CD14-positive monocyte (primary cell): ENCODE measurements around the gene GALNT10. TPM values are rescaled to one million over a fixed set of nuclear protein-coding genes. Genes with fewer than 3 reads are reported as not detected.

Source experiments
- DNase-seq, 3 donors: peaks; one replicate each; pipeline ENCODE4 v3.0.0-alpha.2; 2011 to 2022
- H2AFZ ChIP-seq: 2 replicates; pipeline ENCODE4 v1.6.0; 2012; ENCODE audit warnings: mild to moderate bottlenecking, low read depth, low read length, inconsistent platforms; ENCODE audit not compliant: insufficient read depth, poor library complexity, severe bottlenecking
- H3K27ac ChIP-seq, 2 donors: 1 replicate in 1 of 2; 2 replicates in 1 of 2; pipeline ENCODE4 v1.5.1; 2012 to 2013; ENCODE audit warnings: low read length in 2 of 2, control low read depth in 1 of 2, inconsistent platforms in 1 of 2, low read depth in 1 of 2, mild to moderate bottlenecking in 1 of 2
- H3K27me3 ChIP-seq, 2 donors: one replicate each; pipeline versions ENCODE4 v1.6.0 to v1.6.1; 2011 to 2013; ENCODE audit warnings: low read length in 2 of 2; ENCODE audit not compliant: control insufficient read depth in 2 of 2, insufficient read depth in 2 of 2
- H3K36me3 ChIP-seq, 2 donors: replicated peaks in 1 of 2; 1 replicate in 1 of 2; 2 replicates in 1 of 2; pipeline versions ENCODE4 v1.5.1 to v1.6.1; 2012 to 2013; ENCODE audit warnings: low read length in 2 of 2, control low read depth in 1 of 2, inconsistent platforms in 1 of 2, mild to moderate bottlenecking in 1 of 2; ENCODE audit not compliant: insufficient read depth in 2 of 2, control insufficient read depth in 1 of 2
- H3K4me1 ChIP-seq, 2 donors: 1 replicate in 1 of 2; 2 replicates in 1 of 2; pipeline versions ENCODE4 v1.5.1 to v1.6.1; 2012 to 2013; ENCODE audit warnings: low read length in 2 of 2, control low read depth in 1 of 2, inconsistent platforms in 1 of 2, mild to moderate bottlenecking in 1 of 2, moderate library complexity in 1 of 2; ENCODE audit not compliant: insufficient read depth in 2 of 2, control insufficient read depth in 1 of 2
- H3K4me2 ChIP-seq: replicated peaks from 2 replicates; pipeline ENCODE3; 2012; ENCODE audit warnings: low read length, moderate library complexity, mild to moderate bottlenecking; ENCODE audit not compliant: poor library complexity, severe bottlenecking; ENCODE audit errors: extremely low read depth
- H3K4me3 ChIP-seq, 3 experiments: fragments of 200-600 bp in 1 of 3; sonication (generic) in 1 of 3; replicated peaks in 1 of 3; 1 replicate in 2 of 3; 2 replicates in 1 of 3; pipeline ENCODE4 v1.5.1; 2011 to 2013; ENCODE audit warnings: low read length in 3 of 3, mild to moderate bottlenecking in 3 of 3, control low read depth in 2 of 3, low read depth in 2 of 3, inconsistent platforms in 1 of 3, moderate library complexity in 1 of 3
- H3K79me2 ChIP-seq: 2 replicates; pipeline ENCODE4 v1.6.0; 2012; ENCODE audit warnings: mild to moderate bottlenecking, control low read depth, inconsistent platforms, low read length, moderate library complexity; ENCODE audit not compliant: insufficient read depth
- H3K9ac ChIP-seq: 2 replicates; pipeline ENCODE4 v1.6.0; 2017; ENCODE audit warnings: low read length, mild to moderate bottlenecking; ENCODE audit not compliant: insufficient read depth, poor library complexity, severe bottlenecking
- H3K9me3 ChIP-seq, 2 donors: replicated peaks in 1 of 2; 1 replicate in 1 of 2; 2 replicates in 1 of 2; pipeline versions ENCODE4 v1.5.1 to v1.6.1; 2012 to 2013; ENCODE audit warnings: low read length in 2 of 2, control low read depth in 1 of 2; ENCODE audit not compliant: control insufficient read depth in 1 of 2, insufficient read depth in 1 of 2
- H4K20me1 ChIP-seq: 2 replicates; pipeline ENCODE4 v1.6.0; 2012; ENCODE audit warnings: mild to moderate bottlenecking, low read length, control low read depth, moderate library complexity; ENCODE audit not compliant: insufficient read depth
- H3K27ac Mint-ChIP-seq, 7 donors: one replicate each; pipeline ENCODE4 v1.8.0; 2020; ENCODE audit warnings: mild to moderate bottlenecking in 7 of 7, mixed read lengths in 7 of 7, moderate library complexity in 6 of 7, inconsistent platforms in 2 of 7
- H3K27me3 Mint-ChIP-seq, 3 donors: one replicate each; pipeline ENCODE4 v1.8.0; 2021 to 2022; ENCODE audit warnings: low read depth in 3 of 3, mild to moderate bottlenecking in 3 of 3, mixed read lengths in 3 of 3, moderate library complexity in 3 of 3, inconsistent platforms in 1 of 3
- H3K36me3 Mint-ChIP-seq, 2 donors: one replicate each; pipeline ENCODE4 v1.8.0; 2020; ENCODE audit warnings: mixed read lengths in 2 of 2, inconsistent platforms in 1 of 2, mild to moderate bottlenecking in 1 of 2
- H3K4me1 Mint-ChIP-seq: one replicate; pipeline ENCODE4 v1.8.0; 2020; ENCODE audit warnings: mild to moderate bottlenecking, mixed read lengths
- H3K4me3 Mint-ChIP-seq, 2 donors: one replicate each; pipeline ENCODE4 v1.8.0; 2020; ENCODE audit warnings: mild to moderate bottlenecking in 2 of 2, mixed read lengths in 2 of 2, moderate library complexity in 1 of 2
- H3K9me3 Mint-ChIP-seq, 7 donors: one replicate each; pipeline ENCODE4 v1.8.0; 2020 to 2022; ENCODE audit warnings: mixed read lengths in 7 of 7, mild to moderate bottlenecking in 6 of 7, moderate library complexity in 6 of 7, inconsistent platforms in 2 of 7
- CTCF ChIP-seq: fragments of 200-600 bp; IDR thresholded peaks from one replicate; pipeline ENCODE4 v1.8.0; 2022; ENCODE audit warnings: antibody characterized with exemption, mild to moderate bottlenecking
- WGBS: methylation state at CpG from one replicate; pipeline ENCODE4 v1.1.5; 2013; ENCODE audit warnings: missing lambda C conversion rate; ENCODE audit not compliant: insufficient coverage; 5-methylcytosine and 5-hydroxymethylcytosine counted together
- intact Hi-C, 2 donors: fragments of 100-400 bp; cut with micrococcal nuclease; formaldehyde crosslinking; loops; one replicate each; pipeline versions ENCODE4 v1.15.0 to v1.15.1; 2023
- polyA plus RNA-seq, 3 donors: library from polyadenylated mRNA; depleted of rRNA in 1 of 3; unstranded in 2 of 3; stranded (reverse) in 1 of 3; fragments of 300-500 nt in 2 of 3; fragments of >200 nt in 1 of 3; fragmentation: Illumina TruSeq in 2 of 3; gene quantifications; 1 replicate in 2 of 3; 2 replicates in 1 of 3; pipeline ENCODE4 v1.2.3, GENCODE V29; 2012 to 2021

GALNT10 gene
- polyA plus RNA-seq, 3 donors = 6.2 to 11.6 (median 7.3) TPM

DNA sequence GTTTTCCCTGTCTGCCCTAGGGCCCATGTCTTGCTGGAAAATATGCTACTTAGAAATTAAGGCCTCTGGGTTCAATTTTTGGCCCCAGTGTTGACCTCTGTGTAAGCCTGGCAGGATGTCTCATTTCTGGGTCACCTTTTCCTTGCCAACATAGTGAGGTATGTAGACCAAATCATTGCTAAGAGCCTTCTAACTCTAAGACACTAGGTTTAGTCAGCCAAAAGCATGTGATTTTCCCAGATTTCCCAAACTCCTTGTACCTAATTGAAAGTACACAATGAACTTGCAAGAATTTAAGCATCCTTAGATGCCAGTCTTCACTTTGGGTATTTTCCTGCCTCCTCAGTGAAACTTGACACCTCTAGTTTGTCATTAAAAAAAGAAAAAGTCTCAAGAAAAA, 77.0 kb downstream of the GALNT10 start:
- Mint-ChIP-seq H3K27ac (no peak overlapping the region), H3K4me1 (peaks cover 14% of the 10 kb centered on the region), H3K36me3 (peaks cover 1 to 4% of the 10 kb centered on the region in 2 donors), H3K9me3 (peaks cover 0 to 3% (median 0%) of the 10 kb centered on the region in 7 donors), H3K4me3 (no peak overlapping the region), H3K27me3 (no peaks in the 10 kb centered on the region)
- no peak for TF ChIP-seq CTCF
- H2AFZ ChIP-seq = no peak overlapping the region
- no peak overlapping the region for H3K27ac ChIP-seq
- no peak overlapping the region for H3K4me3 ChIP-seq
- no peak for DNase-seq
- no peaks in the 10 kb centered on the region for H3K79me2 ChIP-seq
- no peaks in the 10 kb centered on the region for H3K9me3 ChIP-seq
- intact Hi-C loops = no loop called here
- H3K4me2 ChIP-seq = no peak overlapping the region
- no peak overlapping the region for H3K9ac ChIP-seq
- peaks cover 4 to 8% of the 10 kb centered on the region in 2 donors for H3K4me1 ChIP-seq
- no peaks in the 10 kb centered on the region for H3K27me3 ChIP-seq
- H3K36me3 ChIP-seq = no peaks in the 10 kb centered on the region
- H4K20me1 ChIP-seq = no peaks in the 10 kb centered on the region

- Histone ChIP-seq H2AFZ (no peak overlapping the region), H3K27ac (no peak overlapping the region), H3K79me2 (no peaks in the 10 kb centered on the region), H3K9ac (no peak overlapping the region), H4K20me1 (no peaks in the 10 kb centered on the region), H3K4me1 (peaks cover 9 to 14% of the 10 kb centered on the region in 2 donors), H3K4me2 (no peak overlapping the region), H3K36me3 (no peaks in the 10 kb centered on the region), H3K27me3 (no peaks in the 10 kb centered on the region), H3K9me3 (no peaks in the 10 kb centered on the region), H3K4me3 (no peak overlapping the region)
- no peaks in the 10 kb centered on the region for H3K9me3 Mint-ChIP-seq
- H3K27ac Mint-ChIP-seq = no peak overlapping the region
- H3K4me1 Mint-ChIP-seq = peaks cover 20% of the 10 kb centered on the region
- no peak overlapping the region for H3K4me3 Mint-ChIP-seq
- H3K27me3 Mint-ChIP-seq = no peaks in the 10 kb centered on the region
- intact Hi-C loops = no loop called here
- WGBS = 97% methylated on average over 2 of the region's 3 CpGs
- DNase-seq = no peak
- H3K36me3 Mint-ChIP-seq = peaks cover 1 to 4% of the 10 kb centered on the region in 2 donors
- TF ChIP-seq CTCF = no peak
Observed at GRCh38 chr5:154268073-154268472, 77.5 kb downstream of the GALNT10 start.
